Measurements from ENCODE around the gene XXYLT1.
"Not testable (repeated sequence)": the region's sequence is repeated elsewhere in the genome, so short reads cannot be mapped to it uniquely, and the experiment has no call there.

The XXYLT1 gene

GRCh38 chr3:195270817-195271409, at the start of gene XXYLT1:
Gene XXYLT1 (minus strand): TSS chr3:195271159. CDS start chr3:195271058, 101 bp downstream.
- DNase-seq = peak; percentile 77 to 83

DNA sequence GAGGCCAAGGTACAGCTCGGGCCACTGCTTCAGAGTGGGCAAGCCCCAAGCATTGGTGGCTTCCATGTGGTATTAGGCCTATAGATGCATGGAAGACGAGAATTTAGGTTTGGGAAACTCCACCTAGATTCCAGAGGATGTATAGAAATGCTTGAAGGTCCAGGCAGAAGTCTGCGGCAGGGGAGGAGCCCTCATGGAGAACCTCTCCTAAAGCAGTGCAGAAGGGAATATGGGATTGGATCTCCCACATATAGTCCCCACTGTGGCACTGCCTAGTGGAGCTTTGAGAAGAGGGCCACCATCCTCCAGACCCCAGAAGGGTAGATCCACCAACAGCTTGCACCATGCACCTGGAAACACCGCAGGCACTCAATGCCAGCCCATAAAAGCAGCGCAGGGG, 48.1 kb upstream of the XXYLT1 start:
- DNase-seq = no peak

DNA sequence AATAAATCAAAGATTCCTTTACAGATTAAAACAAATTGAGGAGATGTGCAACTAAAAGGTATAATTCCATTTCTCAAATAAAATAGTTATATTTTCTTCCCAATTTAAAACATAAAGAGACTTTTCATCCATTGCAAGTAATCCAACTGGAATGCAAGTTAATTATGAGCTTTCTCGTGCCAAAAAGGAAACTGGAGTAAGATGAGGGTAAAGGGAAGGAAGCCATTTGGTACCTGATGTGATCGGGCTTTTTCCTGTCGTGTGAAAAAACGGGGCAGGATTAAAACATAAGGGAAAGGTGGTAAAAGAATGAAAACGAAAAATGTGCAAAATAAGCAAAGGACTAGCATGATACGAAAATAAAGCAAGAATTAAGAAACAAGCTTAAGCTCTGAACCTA, 41.8 kb upstream of the XXYLT1 start:
- DNase-seq = no peak

DNA sequence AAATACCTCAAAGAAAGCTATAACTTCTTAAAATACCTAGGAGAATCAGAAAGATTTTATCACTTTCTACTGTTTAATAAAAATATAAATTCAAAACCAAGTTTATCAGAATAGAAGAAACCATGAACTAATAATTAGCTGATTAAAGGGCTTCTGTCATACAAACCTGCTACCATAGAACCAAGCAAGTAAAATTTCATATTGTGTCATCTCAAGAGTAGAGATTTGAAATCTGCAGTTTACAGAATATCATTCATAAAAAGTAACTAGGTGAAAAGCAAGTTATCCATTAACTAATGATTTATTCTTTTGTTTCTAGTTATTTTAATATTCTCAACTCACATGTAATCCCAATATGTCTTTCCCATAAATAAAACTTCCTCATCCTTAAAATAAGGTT, 36.8 kb upstream of the XXYLT1 start:
- no peak for DNase-seq

- DNase-seq = no peak
These were observed 35.4 kb upstream of the XXYLT1 start for GRCh38 chr3:195306369-195306768.

GRCh38 chr3:195302431-195302830, 31.5 kb upstream of the XXYLT1 start:
- no peak for DNase-seq

DNA sequence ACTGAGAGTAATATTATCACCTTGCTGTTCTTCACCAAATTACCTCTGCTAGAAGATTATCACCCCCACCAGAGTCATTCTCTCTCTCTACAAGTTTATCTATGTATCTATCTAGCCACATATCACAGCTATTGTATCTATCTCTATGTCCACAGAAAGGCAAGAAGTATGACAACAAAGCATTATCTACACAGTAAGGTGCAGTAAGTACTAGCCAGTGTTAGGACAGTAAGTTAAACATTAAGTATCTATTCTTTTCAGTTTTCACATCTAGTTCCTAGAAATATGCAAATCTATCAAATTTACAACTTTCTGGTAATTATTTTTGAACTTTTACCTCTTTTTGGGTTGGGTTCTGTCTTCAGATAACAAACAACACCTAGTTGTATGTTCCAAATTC, 26.5 kb upstream of the XXYLT1 start:
- DNase-seq = no peak

DNA sequence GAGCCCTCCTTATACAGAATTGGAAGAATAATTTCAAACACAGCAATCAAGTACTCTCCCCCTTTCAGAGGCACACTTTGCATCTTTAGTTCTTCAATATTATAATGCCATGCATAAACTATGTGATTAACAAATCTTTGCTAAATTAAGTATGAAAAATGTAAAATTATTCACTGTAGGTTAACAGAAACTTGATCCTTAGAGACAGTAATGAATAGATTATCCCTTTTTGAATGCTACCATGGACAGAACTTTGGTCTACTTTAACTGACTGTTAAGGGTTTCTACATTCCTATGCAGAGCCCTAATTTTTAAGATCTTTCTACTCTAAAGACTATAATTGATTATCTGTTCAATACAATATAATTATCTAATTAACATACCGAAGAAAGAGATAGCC, 25.7 kb upstream of the XXYLT1 start:
- no peak for DNase-seq

- DNase-seq = no peak
These were observed 20.2 kb upstream of the XXYLT1 start for GRCh38 chr3:195291121-195291520.

GRCh38 chr3:195290643-195291042, 19.7 kb upstream of the XXYLT1 start:
- not testable (repeated sequence) for DNase-seq

DNA sequence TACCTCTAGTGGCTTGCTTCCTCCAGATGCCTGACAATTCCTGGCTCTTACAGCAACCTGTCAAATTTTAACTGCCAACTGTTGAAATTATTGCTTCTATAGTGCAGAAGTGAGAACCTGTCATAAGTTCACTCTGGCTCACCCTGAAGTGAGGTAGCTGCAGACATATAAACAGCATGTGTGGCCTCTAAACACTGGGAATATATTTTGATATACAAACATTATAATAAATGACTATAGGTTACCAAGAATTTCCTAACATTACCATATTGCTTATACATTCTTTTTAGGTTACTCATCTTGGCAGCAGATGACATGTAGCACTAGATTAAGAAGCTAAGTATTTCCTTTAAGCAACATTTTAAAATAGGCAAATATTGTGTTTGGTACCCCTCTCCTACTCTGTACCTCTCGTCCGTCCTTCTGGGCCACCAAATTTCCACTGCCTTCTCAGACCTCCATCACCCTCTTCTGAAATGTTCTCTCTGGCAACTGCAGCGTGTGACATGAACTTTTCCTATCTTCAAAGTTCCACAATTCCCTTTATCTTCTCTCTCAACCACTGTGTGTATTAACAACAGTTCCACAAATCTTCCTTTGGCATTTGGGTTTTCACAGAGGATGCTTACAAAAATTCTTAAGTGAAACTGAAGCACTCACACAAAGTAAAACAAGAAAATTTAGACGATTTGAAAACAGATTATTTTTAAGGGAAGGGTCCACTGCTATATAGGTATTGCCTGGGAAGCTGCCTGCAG, 15.3 kb upstream of the XXYLT1 start:
- DNase-seq = no peak

DNA sequence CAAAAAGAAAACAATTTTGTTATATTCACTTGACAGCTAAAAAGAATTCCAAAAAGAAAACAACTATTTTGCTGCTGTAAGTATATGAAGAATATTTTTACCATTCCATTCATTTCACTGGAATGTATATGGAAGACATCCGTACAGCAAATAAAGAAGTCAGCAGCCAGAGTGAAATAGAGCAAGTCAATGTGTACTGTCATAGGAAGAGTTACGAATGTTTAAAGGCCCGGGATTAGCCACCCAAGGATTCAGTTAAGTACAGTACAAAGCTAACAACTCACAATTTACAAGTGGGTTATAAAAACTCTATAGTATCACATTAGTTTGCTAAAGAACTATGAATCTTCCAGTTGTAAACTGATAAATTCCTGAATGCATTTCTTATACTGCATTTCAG, 14.4 kb upstream of the XXYLT1 start:
- DNase-seq = no peak

DNA sequence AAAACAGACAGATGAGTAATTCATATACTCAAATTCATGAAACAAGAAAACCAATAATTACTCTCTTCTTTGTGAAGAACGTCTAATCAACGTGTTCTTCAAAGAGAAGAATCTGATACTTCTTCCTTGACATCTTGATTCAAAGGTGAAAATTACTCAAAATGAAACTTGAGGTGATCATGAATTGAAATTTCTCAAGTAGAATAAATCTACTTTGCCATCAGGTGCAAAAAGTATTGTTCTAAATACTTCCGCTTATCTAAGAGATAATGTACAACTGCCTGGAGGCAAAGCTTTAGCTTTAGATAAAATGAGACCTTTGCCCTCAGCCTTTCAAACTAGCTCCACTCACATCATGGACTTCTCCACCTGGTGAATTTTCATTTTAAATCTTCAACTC, 13.9 kb upstream of the XXYLT1 start:
- no peak for DNase-seq

DNA sequence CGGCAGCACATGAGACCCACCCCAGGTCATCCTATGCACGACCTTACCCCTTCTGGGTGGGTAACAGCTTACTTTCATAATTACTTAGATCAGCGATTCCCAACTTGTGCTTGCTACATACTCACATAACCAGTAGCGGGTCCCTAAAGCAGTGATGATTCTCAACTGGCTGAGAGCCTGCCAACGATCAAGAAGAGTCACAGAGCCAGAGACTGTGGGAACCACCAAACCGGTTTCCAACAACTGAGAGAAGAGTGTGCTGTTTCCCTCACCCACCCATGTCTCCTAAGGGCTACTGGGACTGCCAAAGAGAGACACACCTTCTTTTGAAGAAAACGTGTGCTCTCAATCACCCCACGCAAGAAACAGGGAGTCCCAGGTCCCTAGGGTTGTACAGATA, 12.0 kb upstream of the XXYLT1 start:
- no peak for DNase-seq

DNA sequence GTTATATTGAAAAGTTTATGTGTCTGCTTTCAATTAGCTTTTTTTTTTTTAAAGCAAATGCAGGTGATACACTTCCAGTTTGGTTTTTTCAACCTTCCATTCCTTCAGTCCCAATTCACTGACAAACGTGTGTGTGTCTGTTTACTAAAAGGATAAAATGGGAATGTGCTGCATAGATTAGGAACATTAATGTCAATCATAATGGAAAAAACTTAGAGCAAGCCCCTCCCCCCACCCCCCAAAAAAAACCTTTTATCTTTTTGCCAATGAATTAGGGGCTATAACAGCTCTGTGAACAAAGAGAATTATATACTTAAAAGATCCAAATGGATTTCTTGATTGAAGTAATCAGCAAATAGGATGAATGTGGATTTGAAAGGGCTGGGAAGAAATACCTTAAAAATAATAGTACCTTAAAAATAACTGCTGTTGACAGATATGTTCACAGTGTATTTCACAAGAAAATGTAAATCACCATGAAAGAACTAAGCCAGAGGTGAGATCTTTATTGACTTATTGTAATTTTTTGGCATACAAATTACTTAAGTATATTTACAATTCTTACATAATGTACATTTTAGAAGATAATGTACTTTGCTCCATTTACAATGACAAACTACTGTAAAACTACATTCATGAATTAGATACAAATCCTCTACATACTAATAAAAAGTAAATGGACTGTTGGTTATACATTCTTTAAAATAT, 3.5 kb upstream of the XXYLT1 start:
- DNase-seq = no peak

DNA sequence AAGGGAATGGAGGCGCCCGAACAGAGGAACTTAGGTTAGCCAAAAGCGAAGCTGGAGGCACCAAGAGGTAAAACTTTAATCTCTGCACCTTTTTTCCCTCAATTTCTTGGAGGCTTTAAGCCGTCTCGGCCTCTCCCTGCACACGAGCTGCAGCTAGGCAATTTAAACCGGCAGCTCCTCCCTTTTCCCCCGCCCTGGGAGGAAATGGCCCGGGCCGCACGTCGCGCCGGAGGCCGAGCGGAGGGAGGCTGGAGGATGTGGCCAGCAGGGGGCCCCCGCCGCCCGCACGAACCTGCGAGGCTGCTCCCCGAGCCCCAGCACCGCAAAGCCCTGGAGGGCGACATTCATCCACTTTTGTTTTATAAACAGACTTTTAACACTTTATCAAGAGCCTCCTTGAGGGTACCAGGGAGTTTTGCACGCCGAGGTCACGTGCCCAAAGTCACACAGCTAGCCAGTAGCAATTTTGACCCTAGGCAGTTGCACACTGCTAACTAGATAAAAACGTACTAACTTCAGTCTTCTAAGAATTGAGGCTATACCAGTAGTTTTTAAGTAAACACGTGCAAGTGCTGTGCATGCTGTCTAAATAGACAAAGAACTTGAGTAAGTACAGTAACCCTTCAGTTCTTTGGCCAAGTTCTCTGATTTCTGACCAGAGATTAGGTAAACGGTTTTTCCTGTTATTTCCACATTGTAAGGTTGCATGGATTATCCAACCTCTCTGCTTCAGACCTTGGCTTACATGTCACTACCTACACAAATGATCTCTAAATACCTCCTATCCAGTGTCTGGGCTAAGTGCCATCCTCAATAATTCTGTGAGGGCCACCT, 668 bp upstream of the XXYLT1 start:
- peak; percentile 77 to 84 for DNase-seq

- DNase-seq = peak; percentile 40 to 53
These were observed 711 bp downstream of the XXYLT1 start for GRCh38 chr3:195270079-195270816.

GRCh38 chr3:195269375-195270078, 1.4 kb downstream of the XXYLT1 start:
- DNase-seq = no peak

- no peak for DNase-seq
These were observed 2.2 kb downstream of the XXYLT1 start for GRCh38 chr3:195268576-195269309.

DNA sequence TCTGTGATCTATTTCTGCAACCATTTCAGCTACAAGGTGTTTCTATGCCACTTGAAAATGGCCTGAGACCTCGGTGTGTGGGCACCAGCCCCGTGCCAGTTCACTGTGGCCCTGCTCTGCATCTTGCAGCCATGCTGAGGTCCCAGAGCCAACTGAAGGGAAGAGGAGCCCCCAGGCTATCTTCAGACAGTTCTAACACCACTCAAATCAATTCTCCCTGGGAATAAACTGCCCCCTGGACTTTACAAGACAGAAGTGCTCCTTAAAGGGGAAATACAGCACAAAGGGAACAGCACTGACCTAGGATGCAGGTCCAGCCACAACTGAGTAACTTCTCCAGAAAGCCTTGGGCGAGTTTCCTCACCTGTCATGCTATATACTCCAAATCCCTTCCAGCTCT, 3.9 kb downstream of the XXYLT1 start:
- no peak for DNase-seq

DNA sequence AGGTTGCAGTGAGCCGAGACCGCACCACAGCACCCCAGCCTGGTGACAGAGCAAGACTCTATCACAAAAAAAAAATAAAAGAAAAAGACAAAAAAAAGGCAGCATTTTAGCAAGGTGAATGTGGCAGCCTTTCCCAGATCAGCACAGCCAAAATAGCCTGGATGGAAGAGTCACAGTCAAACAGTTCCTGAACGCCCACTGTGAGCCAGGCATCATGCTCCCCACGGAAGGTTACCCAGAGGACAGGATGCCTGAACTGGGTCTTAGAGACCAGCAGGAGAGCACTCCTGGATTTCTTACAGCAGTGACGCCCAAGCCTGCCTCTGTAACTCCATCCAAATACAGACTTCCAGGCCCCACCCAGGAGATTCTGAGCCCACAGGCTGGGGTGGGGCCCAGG, 4.5 kb downstream of the XXYLT1 start:
- no peak for DNase-seq
